Uterus (tissue), 4 donors: ENCODE results near the gene B4GALT7. TPM values are rescaled to one million over a fixed set of nuclear protein-coding genes. Genes with fewer than 3 reads are reported as not detected.

ENCODE experiments used
- DNase-seq, 2 donors: peaks; one replicate each; pipeline ENCODE4 v3.0.0-alpha.2; 2019 to 2020
- H3K27ac ChIP-seq, 2 donors: fragments of 200-600 bp; sonication (generic); 1 replicate in 1 of 2; 2 replicates in 1 of 2; pipeline ENCODE4 v1.5.1; 2016 to 2018
- H3K27me3 ChIP-seq, 2 donors: fragments of 200-600 bp; sonication (generic); one replicate each; pipeline ENCODE4 v1.5.1; 2018 to 2019; ENCODE audit warnings: control low read depth in 1 of 2
- H3K36me3 ChIP-seq, 2 donors: fragments of 200-600 bp; sonication (generic); one replicate each; pipeline ENCODE4 v1.5.1; 2019; ENCODE audit warnings: control low read depth in 1 of 2
- H3K4me1 ChIP-seq, 2 donors: fragments of 200-600 bp; sonication (generic); one replicate each; pipeline ENCODE4 v1.5.1; 2018 to 2019; ENCODE audit warnings: control low read depth in 1 of 2
- H3K4me3 ChIP-seq, 2 donors: fragments of 200-600 bp; sonication (generic); 1 replicate in 1 of 2; 2 replicates in 1 of 2; pipeline ENCODE4 v1.5.1; 2018 to 2019; ENCODE audit warnings: mild to moderate bottlenecking in 1 of 2
- H3K9me3 ChIP-seq, 2 donors: fragments of 200-600 bp; sonication (generic); one replicate each; pipeline ENCODE4 v1.5.1; 2019; ENCODE audit warnings: control low read depth in 1 of 2
- CTCF ChIP-seq, 4 experiments: fragments of 200-600 bp in 2 of 4; fragments of 450-650 bp in 2 of 4; sonication (generic) in 2 of 4; IDR thresholded peaks; one replicate each; pipeline ENCODE4 v1.5.1; 2016 to 2019; ENCODE audit warnings: antibody characterized with exemption in 4 of 4, mild to moderate bottlenecking in 2 of 4, moderate library complexity in 1 of 4
- POLR2A ChIP-seq, 2 donors: fragments of 450-650 bp; IDR thresholded peaks; one replicate each; pipeline ENCODE4 v1.6.1; 2016; ENCODE audit warnings: antibody characterized with exemption in 2 of 2, mild to moderate bottlenecking in 1 of 2, moderate library complexity in 1 of 2
- intact Hi-C: fragments of 100-400 bp; cut with DNase I; formaldehyde crosslinking; loops from one replicate; pipeline ENCODE4 v1.15.1; 2023; ENCODE audit warnings: low total_unique reads
- total RNA-seq, 4 donors: library from RNA; depleted of rRNA in 3 of 4; stranded (reverse); fragments of >200 nt in 3 of 4; gene quantifications; one replicate each; pipeline versions ENCODE4 v1.1.0 to v1.2.4, GENCODE V29; 2014 to 2023
- donor health status: DM: yes; HTN: yes; CAD: no.

The B4GALT7 gene
- total RNA-seq, 4 donors from 2014 or later = 5.1 to 27.8 (median 24.5) TPM

DNA sequence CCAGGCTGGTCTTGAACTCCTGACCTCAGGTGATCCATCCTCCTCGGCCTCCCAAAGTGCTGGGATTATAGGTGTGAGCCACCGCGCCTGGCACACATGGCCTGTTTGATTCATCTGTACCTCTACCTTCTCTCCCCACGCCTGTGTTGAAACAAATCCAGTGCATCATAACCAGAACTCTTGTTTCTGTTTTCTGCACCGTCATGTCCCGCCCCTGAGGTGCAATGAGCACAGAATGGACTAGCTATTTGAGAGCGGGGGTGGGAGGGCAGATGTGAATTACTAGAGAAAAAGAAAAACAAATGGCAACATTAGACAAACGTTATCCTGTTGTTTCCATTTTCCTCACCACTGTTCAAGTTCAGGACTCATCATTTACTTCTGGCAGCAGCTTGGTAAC, 34.9 kb upstream of the B4GALT7 start:
- H3K4me3 ChIP-seq = no peak overlapping the region
- no peaks in the 10 kb centered on the region for H3K4me1 ChIP-seq
- intact Hi-C loops = no loop called here
- no peaks in the 10 kb centered on the region for H3K9me3 ChIP-seq
- H3K36me3 ChIP-seq = no peaks in the 10 kb centered on the region
- no peak for DNase-seq
- H3K27ac ChIP-seq = no peak overlapping the region
- H3K27me3 ChIP-seq = no peaks in the 10 kb centered on the region
- TF ChIP-seq CTCF (IDR thresholded peaks at IDR 0.05) = no peak
- no peak for TF ChIP-seq POLR2A (IDR thresholded peaks at IDR 0.05)

DNA sequence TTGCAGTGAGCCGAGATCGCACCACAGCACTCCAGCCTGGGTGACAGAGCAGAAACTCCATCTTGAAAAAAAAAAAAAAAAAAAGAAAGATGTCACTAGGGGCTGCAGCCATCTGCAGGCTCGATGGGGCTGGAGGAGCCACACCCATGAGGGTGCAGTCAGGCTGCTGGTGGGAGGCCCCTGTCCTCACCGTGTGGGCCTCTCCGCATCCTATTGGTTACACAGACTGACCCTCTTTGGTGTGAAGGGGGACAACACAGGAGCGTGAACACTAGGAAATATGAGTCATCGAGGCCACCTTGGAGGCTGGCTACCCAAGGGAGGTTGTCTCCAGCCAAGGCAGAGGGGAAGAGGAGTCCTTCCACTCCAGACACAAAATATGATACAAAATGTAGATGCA, 31.6 kb upstream of the B4GALT7 start:
- TF ChIP-seq CTCF (IDR thresholded peaks at IDR 0.05) (no peak), POLR2A (IDR thresholded peaks at IDR 0.05) (no peak)
- Histone ChIP-seq H3K9me3 (no peaks in the 10 kb centered on the region), H3K4me3 (no peak overlapping the region), H3K27ac (no peak overlapping the region), H3K4me1 (no peaks in the 10 kb centered on the region), H3K36me3 (no peaks in the 10 kb centered on the region), H3K27me3 (no peaks in the 10 kb centered on the region)
- DNase-seq = no peak
- intact Hi-C loops = no loop called here

GRCh38 chr5:177569894-177570293, 30.0 kb upstream of the B4GALT7 start:
- no peak overlapping the region for H3K27ac ChIP-seq
- H3K4me3 ChIP-seq = no peak overlapping the region
- no peaks in the 10 kb centered on the region for H3K27me3 ChIP-seq
- DNase-seq = no peak
- H3K9me3 ChIP-seq = no peaks in the 10 kb centered on the region
- H3K36me3 ChIP-seq = no peaks in the 10 kb centered on the region
- intact Hi-C loops = no loop called here
- TF ChIP-seq CTCF (IDR thresholded peaks at IDR 0.05) (no peak), POLR2A (IDR thresholded peaks at IDR 0.05) (no peak)
- H3K4me1 ChIP-seq = no peaks in the 10 kb centered on the region

DNA sequence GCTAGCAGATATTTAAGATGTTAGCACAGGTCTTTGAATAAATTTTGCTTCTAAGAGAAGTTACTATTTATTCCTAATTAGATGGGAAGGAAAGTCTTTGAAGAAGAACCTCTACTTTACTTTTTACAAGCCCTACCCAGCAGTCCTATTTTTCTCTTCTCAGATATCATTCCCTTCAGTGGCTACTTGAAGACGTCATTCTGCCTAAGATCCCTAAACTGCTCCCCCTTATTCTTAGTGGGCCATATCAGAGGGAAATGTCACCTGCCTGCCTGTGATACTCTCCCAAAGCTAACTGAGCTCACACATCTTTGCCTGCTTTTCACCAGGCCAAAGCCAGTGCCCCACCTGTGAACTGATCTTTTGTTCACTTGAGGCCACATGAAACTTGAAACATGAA, 24.4 kb upstream of the B4GALT7 start:
- intact Hi-C loops = no loop called here

DNA sequence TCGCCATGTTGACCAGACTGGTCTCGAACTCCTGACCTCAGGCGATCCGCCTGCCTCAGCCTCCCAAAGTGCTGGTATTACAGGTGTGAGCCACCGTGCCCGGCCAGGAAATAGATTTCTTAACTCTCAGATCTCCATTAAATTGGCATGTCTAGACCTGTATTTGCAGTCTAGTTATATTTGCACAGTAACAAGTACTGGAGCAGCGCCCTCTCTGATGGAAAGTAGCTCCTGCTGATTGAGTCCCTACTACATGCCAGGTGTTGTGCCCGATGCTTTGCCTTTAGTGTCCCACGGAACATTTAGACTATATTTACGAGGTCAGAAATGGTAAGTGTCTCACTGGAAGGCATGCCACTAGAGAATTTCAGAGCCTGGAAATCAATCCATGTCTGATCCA, 23.8 kb upstream of the B4GALT7 start:
- Histone ChIP-seq H3K4me3 (no peak overlapping the region), H3K36me3 (no peaks in the 10 kb centered on the region), H3K4me1 (no peaks in the 10 kb centered on the region), H3K27me3 (no peaks in the 10 kb centered on the region), H3K9me3 (no peaks in the 10 kb centered on the region), H3K27ac (no peak overlapping the region)
- intact Hi-C loops = no loop called here
- no peak for DNase-seq
- no peak for TF ChIP-seq CTCF (IDR thresholded peaks at IDR 0.05)
- TF ChIP-seq POLR2A (IDR thresholded peaks at IDR 0.05) = no peak

More for the DNA sequence above, 24.4 kb upstream of the B4GALT7 start:
- TF ChIP-seq CTCF (IDR thresholded peaks at IDR 0.05) (no peak), POLR2A (IDR thresholded peaks at IDR 0.05) (no peak)
- no peaks in the 10 kb centered on the region for H3K9me3 ChIP-seq
- H3K4me1 ChIP-seq = no peaks in the 10 kb centered on the region
- no peak for DNase-seq
- H3K27me3 ChIP-seq = no peaks in the 10 kb centered on the region
- no peaks in the 10 kb centered on the region for H3K36me3 ChIP-seq
- H3K27ac ChIP-seq = no peak overlapping the region
- no peak overlapping the region for H3K4me3 ChIP-seq
